Fibroblast of skin of left quadriceps (primary cell): ENCODE measurements around the gene UNC50.

Experiments used
- DNase-seq, 2 experiments: peaks; one replicate each; pipeline ENCODE4 v3.0.0-alpha.2; 2013; ENCODE audit warnings: low read depth in 2 of 2

Gene UNC50

GRCh38 chr2:98664323-98664722 is 55.9 kb downstream of the UNC50 start:
- DNase-seq = no peak

- DNase-seq = no peak
These were observed 57.3 kb downstream of the UNC50 start for GRCh38 chr2:98665677-98666076.
